Spleen (tissue), 13 donors: ENCODE data around the gene STK26. TPM values are rescaled to one million over a fixed set of nuclear protein-coding genes. Genes with fewer than 3 reads are reported as not detected.
A peak's percentile ranks its signal among the peaks of the same experiment; 100 is the strongest.

ENCODE experiments used
- DNase-seq: peaks from one replicate; pipeline ENCODE4 v3.0.0-alpha.2; 2020
- H3K27ac ChIP-seq, 8 donors: fragments of 200-600 bp; sonication (generic) in 7 of 8; 1 replicate in 4 of 8; 2 replicates in 4 of 8; pipeline versions ENCODE4 v1.5.0 to v1.8.0; 2016 to 2021; ENCODE audit warnings: inconsistent platforms in 4 of 8, mild to moderate bottlenecking in 4 of 8, moderate library complexity in 1 of 8
- H3K27me3 ChIP-seq, 7 donors: fragments of 200-600 bp; sonication (generic) in 6 of 7; replicated peaks in 1 of 7; 1 replicate in 4 of 7; 2 replicates in 3 of 7; pipeline versions ENCODE4 v1.5.0 to v1.8.0; 2016 to 2021; ENCODE audit warnings: inconsistent platforms in 3 of 7, mild to moderate bottlenecking in 1 of 7
- H3K36me3 ChIP-seq, 6 donors: fragments of 200-600 bp; sonication (generic) in 5 of 6; 1 replicate in 4 of 6; 2 replicates in 2 of 6; pipeline versions ENCODE4 v1.5.0 to v1.8.0; 2016 to 2021; ENCODE audit warnings: inconsistent platforms in 2 of 6
- H3K4me1 ChIP-seq, 6 donors: fragments of 200-600 bp; sonication (generic) in 5 of 6; 1 replicate in 3 of 6; 2 replicates in 3 of 6; pipeline versions ENCODE4 v1.5.0 to v1.8.0; 2016 to 2021; ENCODE audit warnings: inconsistent platforms in 3 of 6
- H3K4me3 ChIP-seq, 8 donors: fragments of 200-600 bp; sonication (generic) in 7 of 8; 1 replicate in 4 of 8; 2 replicates in 4 of 8; pipeline versions ENCODE4 v1.5.0 to v1.8.0; 2016 to 2021; ENCODE audit warnings: inconsistent platforms in 4 of 8, mild to moderate bottlenecking in 4 of 8, moderate library complexity in 2 of 8
- H3K9me3 ChIP-seq, 8 donors: fragments of 200-600 bp; sonication (generic) in 7 of 8; 1 replicate in 4 of 8; 2 replicates in 4 of 8; pipeline versions ENCODE4 v1.5.0 to v1.8.0; 2016 to 2021; ENCODE audit warnings: inconsistent platforms in 4 of 8
- CTCF ChIP-seq, 11 experiments: fragments of 200-600 bp in 7 of 11; fragments of 450-650 bp in 4 of 11; sonication (generic) in 4 of 11; IDR thresholded peaks in 8 of 11; conservative IDR thresholded peaks in 3 of 11; 1 replicate in 7 of 11; 2 replicates in 4 of 11; pipeline versions ENCODE4 v1.4.0 to v1.8.0; 2016 to 2021; ENCODE audit warnings: antibody characterized with exemption in 11 of 11, inconsistent platforms in 4 of 11, mild to moderate bottlenecking in 1 of 11
- POLR2A ChIP-seq, 3 donors: fragments of 450-650 bp; IDR thresholded peaks; one replicate each; pipeline ENCODE4 v1.5.1; 2017; ENCODE audit warnings: antibody characterized with exemption in 3 of 3, mild to moderate bottlenecking in 1 of 3
- POLR2AphosphoS5 ChIP-seq, 3 donors: sonication (generic); formaldehyde crosslinking; IDR thresholded peaks; one replicate each; pipeline ENCODE4 v1.5.1; 2017; ENCODE audit warnings: antibody characterized with exemption in 3 of 3
- WGBS, 5 donors: extraction: QIAGEN DNeasy Blood & Tissue Kit in 3 of 5; methylation state at CpG; one replicate each; pipeline versions ENCODE4 v1.1.5 to v1.1.7; 2013 to 2018; 5-methylcytosine and 5-hydroxymethylcytosine counted together
- intact Hi-C: fragments of 100-400 bp; cut with DNase I; formaldehyde crosslinking; loops from one replicate; pipeline ENCODE4 v1.15.0; 2023; ENCODE audit warnings: low total_unique reads
- long read RNA-seq, 2 donors: transcript quantifications; one replicate each; lab custom pipeline, GENCODE V29; 2026
- polyA plus RNA-seq, 3 donors: library from polyadenylated mRNA; stranded (reverse); fragments of 200-250 nt; gene quantifications; one replicate each; pipeline ENCODE4 v1.2.1, GENCODE V29; 2013
- total RNA-seq, 7 donors: library from RNA; depleted of rRNA in 3 of 7; stranded (reverse); fragments of >200 nt in 3 of 7; fragmentation: NEBNext Ultra II Directional in 4 of 7; extraction: Animal tissue kit (Norgen Biotek cat#: 25700) in 4 of 7; gene quantifications; one replicate each; pipeline versions ENCODE4 v1.1.0 to v1.2.1, GENCODE V29; 2016 to 2021
- donor health status: healthy with polysubstance abuse.
- donor health status: DM: no; HTN: no; CAD: no; lungs with moderate emphysema.
- donor health status: DM: no; HTN: no; CAD: no.
- donor health status: Bipolar disorder and iron deficiency.
- donor health status: healthy.
- donor health status: DM: no; HTN: no; CAD: no.
- donor health status: DM: yes; HTN: yes; CAD: no.

The STK26 gene
- total RNA-seq (10 to 100 TPM; 13.4 to 21.0 (median 16.0) TPM), polyA plus RNA-seq (10 to 100 TPM; 18.6 to 24.4 (median 22.3) TPM)
- long read RNA-seq, donor 1, partial matches to known transcripts, result 0 of 2 reads
- long read RNA-seq, donor 1, other reads (novel, unspliced or antisense), result 0 of 2 reads
- long read RNA-seq, donor 2, partial matches to known transcripts, result 0 of 1 reads
- long read RNA-seq, donor 2, other reads (novel, unspliced or antisense), result 0 of 1 reads

GRCh38 chrX:132022967-132023895 is at the start of gene STK26:
TSS of gene STK26 (plus strand) at chrX:132023302. CDS start at chrX:132023618, 316 bp downstream.
- TF ChIP-seq POLR2A (IDR thresholded peaks at IDR 0.05) (peak; percentile 5 to 71 (median 35)), POLR2AphosphoS5 (IDR thresholded peaks at IDR 0.05) (peak; percentile 94 to 95 (median 94)), CTCF (IDR thresholded peaks at IDR 0.05 in 8 of 11, conservative IDR thresholded peaks at IDR 0.05 in 3 of 11) (no peak)
- Histone ChIP-seq H3K36me3 (no peaks in the 10 kb centered on the region), H3K9me3 (no peaks in the 10 kb centered on the region), H3K27ac (peak within 1 kb of the TSS; percentile 66 to 92 (median 86)), H3K4me3 (peak within 1 kb of the TSS; percentile 43 to 86 (median 60)), H3K27me3 (peaks cover 0 to 30% (median 6%) of the 10 kb centered on the region in 7 donors), H3K4me1 (peaks cover 0 to 42% (median 6%) of the 10 kb centered on the region in 6 donors)
- WGBS, 5 donors, result 0 to 42% (median 14%) methylated on average over 35 to 73 of the region's 73 CpGs; no CpG with 5 or more reads in 1 of the 5 donors
- intact Hi-C loops, result no loop called here
- DNase-seq, result peak; percentile 95

- peaks cover 0 to 4% (median 0%) of the 10 kb centered on the region in 7 donors for H3K27me3 ChIP-seq
- intact Hi-C loops, result no loop called here
- WGBS, 5 donors, result 71 to 92% (median 79%) methylated on average over 2 of the region's 2 CpGs
- no peak overlapping the region for H3K27ac ChIP-seq
- H3K4me3 ChIP-seq, result no peak overlapping the region
- no peaks in the 10 kb centered on the region for H3K4me1 ChIP-seq
- no peaks in the 10 kb centered on the region for H3K9me3 ChIP-seq
- TF ChIP-seq POLR2A (IDR thresholded peaks at IDR 0.05), result no peak
- TF ChIP-seq CTCF (IDR thresholded peaks at IDR 0.05 in 8 of 11, conservative IDR thresholded peaks at IDR 0.05 in 3 of 11), result no peak
- no peak for TF ChIP-seq POLR2AphosphoS5 (IDR thresholded peaks at IDR 0.05)
- no peak for DNase-seq
- H3K36me3 ChIP-seq, result no peaks in the 10 kb centered on the region
Measured at GRCh38 chrX:131975851-131976250, 47.3 kb upstream of the STK26 start.

- TF ChIP-seq POLR2A (IDR thresholded peaks at IDR 0.05) (no peak), CTCF (IDR thresholded peaks at IDR 0.05 in 8 of 11, conservative IDR thresholded peaks at IDR 0.05 in 3 of 11) (no peak), POLR2AphosphoS5 (IDR thresholded peaks at IDR 0.05) (no peak)
- H3K4me3 ChIP-seq, result no peak overlapping the region
- no peak overlapping the region for H3K27ac ChIP-seq
- no peak for DNase-seq
- H3K4me1 ChIP-seq, result no peaks in the 10 kb centered on the region
- no peaks in the 10 kb centered on the region for H3K9me3 ChIP-seq
- H3K27me3 ChIP-seq, result peaks cover 0 to 4% (median 0%) of the 10 kb centered on the region in 7 donors
- H3K36me3 ChIP-seq, result no peaks in the 10 kb centered on the region
- WGBS, 5 donors, result 64 to 93% (median 89%) methylated on average over 3 of the region's 3 CpGs
- intact Hi-C loops, result no loop called here
Measured at GRCh38 chrX:131977619-131978018, 45.5 kb upstream of the STK26 start.

- H3K36me3 ChIP-seq, result no peaks in the 10 kb centered on the region
- TF ChIP-seq CTCF (IDR thresholded peaks at IDR 0.05 in 8 of 11, conservative IDR thresholded peaks at IDR 0.05 in 3 of 11) (no peak), POLR2AphosphoS5 (IDR thresholded peaks at IDR 0.05) (no peak), POLR2A (IDR thresholded peaks at IDR 0.05) (no peak)
- H3K27me3 ChIP-seq, result peaks cover 0 to 7% (median 2%) of the 10 kb centered on the region in 7 donors
- intact Hi-C loops, result no loop called here
- no peak for DNase-seq
- H3K9me3 ChIP-seq, result no peaks in the 10 kb centered on the region
- no peak overlapping the region for H3K27ac ChIP-seq
- H3K4me1 ChIP-seq, result no peaks in the 10 kb centered on the region
- no peak overlapping the region for H3K4me3 ChIP-seq
Measured at GRCh38 chrX:131979116-131979515, 44.0 kb upstream of the STK26 start.
